Measurements from ENCODE around the gene ROR2. TPM values are rescaled to one million over a fixed set of nuclear protein-coding genes. Genes with fewer than 3 reads are reported as not detected.

Gene ROR2
- total and polyA plus RNA-seq, 2 of the 8 experiments (the other 6 are each of a cell fraction or from before 2014, with no cell fraction given) = 2.7 to 4.3 TPM

GRCh38 chr9:91824601-91825305 lies 125.3 kb downstream of the ROR2 start:
- no peak for TF ChIP-seq E2F6 (IDR thresholded peaks at IDR 0.05)
- H3K79me2 ChIP-seq (ENCODE audit: control insufficient read depth in 1 of 2, insufficient read depth in 2 of 2, low read length in 2 of 2) = no peaks in the 10 kb centered on the region
- no peaks in the 10 kb centered on the region; a peak in 1 of 7 replicates for H3K4me1 ChIP-seq (replicated peaks in 1 of 4; ENCODE audit: control insufficient read depth in 3 of 4, insufficient read depth in 4 of 4, low read length in 3 of 4)
- no peak overlapping the region for H2AK5ac ChIP-seq (ENCODE audit: low read depth, low read length)
- no peak overlapping the region for H3K27ac ChIP-seq (ENCODE audit: low read depth, low read length)
- H3K18ac ChIP-seq (ENCODE audit: extremely low read depth, low read length) = no peak overlapping the region
- H2BK12ac ChIP-seq (ENCODE audit: low read depth, low read length) = no peak overlapping the region
- H4K5ac ChIP-seq (ENCODE audit: insufficient read length, low read depth, low read length) = no peak overlapping the region
- H2BK120ac ChIP-seq (replicated peaks; ENCODE audit: low read depth, low read length) = no peak overlapping the region
- H2BK20ac ChIP-seq (ENCODE audit: low read length) = no peak overlapping the region
- no peaks in the 10 kb centered on the region for H3K36me3 ChIP-seq (ENCODE audit: control insufficient read depth in 2 of 4, insufficient read depth in 4 of 4, low read length in 3 of 4)
- ChIA-PET POLR2A (ENCODE audit: partially characterized antibody) (no interaction called here), CTCF (ENCODE audit: partially characterized antibody) (interaction anchor here (1.5 kb wide), 1 partner anchor 10 kb away, joined by 3 read pairs; no protein-coding TSS in a partner anchor)
- no peaks in the 10 kb centered on the region; the same call in 1 of the 2 replicates for H3K23me2 ChIP-seq (ENCODE audit: low read depth, low read length)
- H3K23ac ChIP-seq (ENCODE audit: insufficient read length) = no peak overlapping the region
- H2BK5ac ChIP-seq (ENCODE audit: low read depth, low read length) = no peak overlapping the region
- H3K56ac ChIP-seq (replicated peaks; ENCODE audit: insufficient read length, low read depth, low read length) = no peak overlapping the region
- DNase-seq (ENCODE audit: low read depth in 1 of 2, low spot score in 2 of 2) = no peak
- FAIRE-seq = no peak
- no peak overlapping the region for H3K9ac ChIP-seq (replicated peaks in 1 of 4; ENCODE audit: extremely low read depth in 1 of 4, low read depth in 3 of 4, low read length in 3 of 4)
- H3K9me3 ChIP-seq (ENCODE audit: insufficient read depth in 2 of 2, low read depth in 1 of 2, low read length in 1 of 2) = peaks cover 0 to 5% of the 10 kb centered on the region in 2 experiments; a peak in 1 of 4 replicates
- no peak overlapping the region for H3K4me3 ChIP-seq (ENCODE audit: extremely low read depth in 1 of 4, insufficient read depth in 2 of 4, low read depth in 3 of 4, low read length in 4 of 4)
- no peaks in the 10 kb centered on the region; the same call in none of the 2 replicates for H3K79me1 ChIP-seq (ENCODE audit: low read depth, low read length)
- WGBS, 2 experiments (ENCODE audit: extremely low coverage in 1 of 2, insufficient coverage in 1 of 2, insufficient read length in 1 of 2, insufficient replicate concordance in 2 of 2, low coverage in 1 of 2, low lambda C conversion rate in 2 of 2, missing lambda C conversion rate in 1 of 2) = 91% methylated on average over 16 of the region's 18 CpGs; no CpG with 5 or more reads in 1 of the 2 experiments
- H3K4me2 ChIP-seq (ENCODE audit: insufficient read depth in 1 of 2, low read depth in 2 of 2, low read length in 2 of 2) = no peak overlapping the region
- H3K27me3 ChIP-seq (replicated peaks in 1 of 4; ENCODE audit: control insufficient read depth in 3 of 4, extremely low read depth in 1 of 4, insufficient read depth in 3 of 4, low read length in 3 of 4) = no peaks in the 10 kb centered on the region; a peak in 1 of 7 replicates
- no peak overlapping the region for H4K8ac ChIP-seq (ENCODE audit: extremely low read depth, insufficient read depth, low read length)
- H2BK15ac ChIP-seq (ENCODE audit: low read length) = no peak overlapping the region
- no peaks in the 10 kb centered on the region for H4K20me1 ChIP-seq (replicated peaks in 1 of 2; ENCODE audit: control insufficient read depth in 1 of 2, insufficient read depth in 2 of 2, low read length in 2 of 2)
- H3K4ac ChIP-seq (replicated peaks; ENCODE audit: insufficient read length, low read depth, low read length) = no peak overlapping the region
- H3K14ac ChIP-seq (ENCODE audit: insufficient read length) = no peak overlapping the region
- no peak overlapping the region for H4K91ac ChIP-seq (replicated peaks; ENCODE audit: insufficient read length, low read length)
- no peak overlapping the region for H2AFZ ChIP-seq (ENCODE audit: low read length)

Measured in H1 (cell line).